ENCODE data around the gene AAMDC. TPM values are rescaled to one million over a fixed set of nuclear protein-coding genes. Genes with fewer than 3 reads are reported as not detected.
"Not testable (repeated sequence)": the region's sequence is repeated elsewhere in the genome, so short reads cannot be mapped to it uniquely, and the experiment has no call there.

The AAMDC gene
- total and polyA plus RNA-seq, 9 donors, result 37.0 to 48.3 (median 43.4) TPM

DNA sequence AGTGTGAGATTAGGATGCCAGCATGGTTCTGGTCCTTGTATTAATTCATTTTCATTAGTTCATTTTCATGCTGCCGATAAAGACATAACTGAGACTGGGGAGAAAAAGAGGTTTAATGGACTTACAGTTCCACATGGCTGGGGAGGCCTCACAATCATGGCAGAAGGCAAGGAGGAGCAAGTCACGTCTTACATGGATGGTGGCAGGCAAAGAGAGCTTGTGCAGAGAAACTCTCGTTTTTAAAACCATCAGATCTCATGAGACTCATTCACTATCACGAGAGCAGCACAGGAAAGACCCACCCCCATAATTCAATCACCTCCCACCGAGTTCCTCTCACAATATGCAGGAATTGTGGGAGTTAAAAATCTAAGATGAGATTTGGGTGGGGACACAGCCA, 22.8 kb downstream of the AAMDC start:
- no CpG with 5 or more reads among the region's 5 CpGs for WGBS (ENCODE audit: insufficient coverage)
- not testable (repeated sequence) for H3K4me1 ChIP-seq (ENCODE audit: control insufficient read depth, insufficient read depth, low read length); H3K27me3 ChIP-seq (ENCODE audit: control insufficient read depth, insufficient read depth, low read length); DNase-seq; H3K4me3 ChIP-seq (ENCODE audit: low read length); H3K9me3 ChIP-seq (replicated peaks; ENCODE audit: control insufficient read depth, low read depth, low read length); H3K27ac ChIP-seq (ENCODE audit: low read length)
- peaks cover 30% of the 10 kb centered on the region for H3K36me3 ChIP-seq (ENCODE audit: control insufficient read depth, insufficient read depth, low read length)

DNA sequence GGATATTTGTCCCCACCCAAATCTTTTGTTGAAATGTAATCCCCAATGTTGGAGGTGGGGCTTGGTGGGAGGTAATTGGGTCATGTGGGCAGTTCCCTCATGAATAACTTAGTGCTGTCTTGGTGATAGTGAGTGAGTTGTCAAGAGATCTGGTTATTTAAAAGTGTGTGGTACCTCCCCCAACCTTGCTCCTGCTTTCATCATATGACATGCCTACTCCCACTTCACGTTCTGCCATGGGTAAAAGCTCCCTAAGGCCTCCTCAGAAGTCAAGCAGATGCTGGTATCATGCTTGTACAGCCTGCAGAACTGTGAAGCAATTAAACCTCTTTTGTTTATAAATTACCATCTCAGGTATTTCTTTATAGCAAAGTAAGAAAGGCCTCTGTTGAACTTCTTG, 30.6 kb downstream of the AAMDC start:
- Histone ChIP-seq H3K27ac (ENCODE audit: low read length) (no peak overlapping the region), H3K27me3 (ENCODE audit: control insufficient read depth, insufficient read depth, low read length) (no peaks in the 10 kb centered on the region), H3K4me1 (ENCODE audit: control insufficient read depth, insufficient read depth, low read length) (no peaks in the 10 kb centered on the region), H3K36me3 (ENCODE audit: control insufficient read depth, insufficient read depth, low read length) (peaks cover 28% of the 10 kb centered on the region), H3K4me3 (ENCODE audit: low read length) (no peak overlapping the region), H3K9me3 (replicated peaks; ENCODE audit: control insufficient read depth, low read depth, low read length) (peaks cover 8% of the 10 kb centered on the region)
- no CpG with 5 or more reads among the region's 1 CpG for WGBS (ENCODE audit: insufficient coverage)
- DNase-seq, result no peak

DNA sequence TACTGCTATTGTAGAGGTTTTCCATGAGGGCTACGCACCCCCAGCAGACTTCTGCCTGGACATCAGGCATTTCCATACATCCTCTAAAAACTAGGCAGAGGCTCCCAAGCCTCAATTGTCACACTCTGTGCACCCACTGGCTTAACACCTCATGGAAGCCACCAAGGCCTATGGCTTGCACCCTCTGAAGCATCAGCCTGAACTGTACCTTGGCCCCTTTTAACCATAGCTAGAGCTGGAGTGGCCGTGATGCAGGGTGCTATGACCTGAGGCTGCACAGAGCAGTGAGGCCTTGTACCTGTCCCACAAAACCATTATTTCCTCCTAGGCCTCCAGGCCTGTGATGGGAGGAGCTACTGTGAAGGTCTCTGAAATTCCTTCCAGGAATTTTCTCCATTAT, 33.9 kb downstream of the AAMDC start:
- WGBS (ENCODE audit: insufficient coverage), result 100% methylated on average over 1 of the region's 2 CpGs
- Histone ChIP-seq H3K27ac (ENCODE audit: low read length) (no peak overlapping the region), H3K27me3 (ENCODE audit: control insufficient read depth, insufficient read depth, low read length) (no peaks in the 10 kb centered on the region), H3K4me3 (ENCODE audit: low read length) (no peak overlapping the region), H3K36me3 (ENCODE audit: control insufficient read depth, insufficient read depth, low read length) (peaks cover 24% of the 10 kb centered on the region), H3K9me3 (replicated peaks; ENCODE audit: control insufficient read depth, low read depth, low read length) (peaks cover 8% of the 10 kb centered on the region), H3K4me1 (ENCODE audit: control insufficient read depth, insufficient read depth, low read length) (no peaks in the 10 kb centered on the region)
- DNase-seq, result no peak

DNA sequence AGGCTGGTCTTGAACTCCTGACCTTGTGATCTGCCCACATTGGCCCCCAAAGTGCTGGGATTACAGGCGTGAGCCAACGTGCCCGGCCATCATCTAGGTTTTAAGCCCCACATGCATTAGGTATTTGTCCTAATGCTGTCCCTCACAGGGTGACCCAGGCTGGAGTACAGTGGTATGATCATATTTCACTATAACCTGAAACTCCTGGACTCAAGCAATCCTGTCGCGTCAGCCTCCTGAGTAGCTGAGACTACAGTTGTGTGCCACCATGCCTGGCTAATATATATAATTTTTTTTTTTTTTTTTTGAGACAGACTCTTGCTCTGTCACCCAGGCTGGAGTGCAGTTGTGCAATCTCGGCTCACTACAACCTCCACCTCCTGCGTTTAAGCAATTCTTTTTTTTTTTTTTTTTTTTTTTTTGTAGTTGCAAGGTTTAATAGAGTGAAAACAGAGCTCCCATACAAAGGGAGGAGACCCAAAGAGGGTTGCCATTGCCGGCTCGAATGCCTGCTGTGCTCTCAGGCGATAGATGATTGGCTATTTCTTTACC, 37.0 kb downstream of the AAMDC start:
- H3K27me3 ChIP-seq (ENCODE audit: control insufficient read depth, insufficient read depth, low read length), result not testable (repeated sequence)
- 90% methylated on average over 2 of the region's 10 CpGs for WGBS (ENCODE audit: insufficient coverage)

DNA sequence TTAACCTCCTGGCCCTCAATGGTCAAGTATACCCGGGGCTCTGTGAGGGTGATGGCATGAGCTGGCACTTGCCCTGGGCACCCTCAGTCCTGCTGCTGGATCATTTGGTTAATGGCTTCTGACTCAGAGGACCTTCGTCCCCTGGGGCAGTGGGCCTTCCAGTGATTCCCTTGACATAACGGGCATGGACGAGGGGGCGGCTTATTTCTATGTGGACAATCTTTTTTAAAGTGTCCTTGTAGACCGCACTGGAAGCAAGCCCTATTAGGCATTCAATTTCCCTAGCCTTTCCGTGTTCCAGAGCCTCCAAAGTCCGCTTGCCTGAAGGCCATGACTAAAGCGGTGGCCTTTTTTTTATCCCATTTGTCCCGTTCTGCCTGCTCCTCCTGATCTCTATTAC, 40.5 kb downstream of the AAMDC start:
- H3K4me1 ChIP-seq (ENCODE audit: control insufficient read depth, insufficient read depth, low read length); DNase-seq; H3K36me3 ChIP-seq (ENCODE audit: control insufficient read depth, insufficient read depth, low read length); H3K27ac ChIP-seq (ENCODE audit: low read length); H3K27me3 ChIP-seq (ENCODE audit: control insufficient read depth, insufficient read depth, low read length); H3K9me3 ChIP-seq (replicated peaks; ENCODE audit: control insufficient read depth, low read depth, low read length); H3K4me3 ChIP-seq (ENCODE audit: low read length): not testable (repeated sequence)
- 95% methylated on average over 8 of the region's 10 CpGs for WGBS (ENCODE audit: insufficient coverage)

More for the DNA sequence above, 37.0 kb downstream of the AAMDC start:
- DNase-seq; H3K9me3 ChIP-seq (replicated peaks; ENCODE audit: control insufficient read depth, low read depth, low read length); H3K4me1 ChIP-seq (ENCODE audit: control insufficient read depth, insufficient read depth, low read length); H3K27ac ChIP-seq (ENCODE audit: low read length); H3K4me3 ChIP-seq (ENCODE audit: low read length): not testable (repeated sequence)
- H3K36me3 ChIP-seq (ENCODE audit: control insufficient read depth, insufficient read depth, low read length), result peaks cover 22% of the 10 kb centered on the region

DNA sequence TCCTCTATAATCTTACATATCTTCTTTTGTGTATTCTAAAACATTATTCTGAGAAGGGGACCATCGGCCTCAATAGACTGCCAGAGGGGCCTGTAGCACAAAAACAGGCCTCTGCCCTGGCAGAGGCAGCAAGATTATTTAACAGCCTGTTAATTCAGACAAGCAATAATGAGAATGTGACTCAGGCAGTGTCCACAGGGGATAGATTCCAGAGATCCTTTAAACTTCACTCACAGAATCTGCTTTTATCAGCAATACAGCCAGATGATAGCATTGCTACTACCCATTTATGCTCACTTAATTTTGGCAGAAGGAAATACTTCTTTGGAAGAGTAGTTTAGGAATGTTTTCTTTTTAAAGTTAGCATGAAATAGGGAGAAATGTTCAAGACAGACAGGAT, 44.9 kb downstream of the AAMDC start:
- H3K27me3 ChIP-seq (ENCODE audit: control insufficient read depth, insufficient read depth, low read length), result no peaks in the 10 kb centered on the region
- H3K36me3 ChIP-seq (ENCODE audit: control insufficient read depth, insufficient read depth, low read length), result peaks cover 5% of the 10 kb centered on the region
- WGBS (ENCODE audit: insufficient coverage), result 80% methylated on average over 1 of the region's 1 CpG
- H3K4me1 ChIP-seq (ENCODE audit: control insufficient read depth, insufficient read depth, low read length), result no peaks in the 10 kb centered on the region
- H3K27ac ChIP-seq (ENCODE audit: low read length), result no peak overlapping the region
- DNase-seq, result no peak
- H3K9me3 ChIP-seq (replicated peaks; ENCODE audit: control insufficient read depth, low read depth, low read length), result no peaks in the 10 kb centered on the region
- no peak overlapping the region for H3K4me3 ChIP-seq (ENCODE audit: low read length)

DNA sequence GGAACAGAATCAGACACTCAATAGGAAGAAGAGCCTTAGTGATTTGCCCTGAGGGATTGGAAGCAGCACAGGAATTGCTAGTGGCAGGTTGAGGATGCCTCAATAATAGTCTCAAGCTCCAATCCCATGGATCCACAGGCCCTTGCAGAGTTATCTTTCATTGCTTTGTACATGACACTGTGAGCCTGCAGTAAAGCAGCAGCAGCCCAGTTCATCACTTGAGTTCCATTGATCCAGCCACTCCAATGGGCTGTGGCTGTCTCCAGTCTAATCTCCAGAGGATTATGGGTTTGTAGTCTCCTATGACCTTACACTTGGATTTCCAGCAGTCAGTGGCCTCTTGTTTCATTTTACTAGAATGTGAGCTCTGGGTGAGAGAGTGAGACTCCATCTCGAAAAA, 45.4 kb downstream of the AAMDC start:
- WGBS (ENCODE audit: insufficient coverage), result no CpG with 5 or more reads among the region's 1 CpG
- peaks cover 7% of the 10 kb centered on the region for H3K36me3 ChIP-seq (ENCODE audit: control insufficient read depth, insufficient read depth, low read length)
- no peak for DNase-seq

DNA sequence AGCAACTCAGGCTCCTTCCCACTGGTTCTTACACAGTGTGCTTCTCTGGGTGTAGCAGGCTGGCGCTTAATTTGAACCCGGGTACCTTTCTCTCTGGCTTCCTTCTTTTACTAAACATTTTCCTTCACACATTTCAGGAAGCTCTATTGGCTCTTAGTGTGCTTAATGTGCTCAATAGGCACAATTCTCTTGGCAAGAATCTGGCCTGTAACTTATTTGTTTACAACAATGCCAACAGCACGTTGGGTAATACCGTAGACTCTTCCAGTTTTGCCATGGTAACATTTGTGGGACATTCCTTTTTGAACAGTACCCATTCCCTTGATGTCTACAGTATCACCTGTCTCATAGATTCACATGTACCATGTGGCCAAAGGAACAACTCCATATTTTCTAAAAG, 47.8 kb downstream of the AAMDC start:
- H3K27me3 ChIP-seq (ENCODE audit: control insufficient read depth, insufficient read depth, low read length), result no peaks in the 10 kb centered on the region
- 100% methylated on average over 3 of the region's 4 CpGs for WGBS (ENCODE audit: insufficient coverage)
- peaks cover 17% of the 10 kb centered on the region for H3K36me3 ChIP-seq (ENCODE audit: control insufficient read depth, insufficient read depth, low read length)
- no peaks in the 10 kb centered on the region for H3K9me3 ChIP-seq (replicated peaks; ENCODE audit: control insufficient read depth, low read depth, low read length)
- DNase-seq, result no peak
- H3K4me1 ChIP-seq (ENCODE audit: control insufficient read depth, insufficient read depth, low read length), result no peaks in the 10 kb centered on the region
- no peak overlapping the region for H3K27ac ChIP-seq (ENCODE audit: low read length)
- H3K4me3 ChIP-seq (ENCODE audit: low read length), result no peak overlapping the region

More for the DNA sequence above, 45.4 kb downstream of the AAMDC start:
- H3K4me1 ChIP-seq (ENCODE audit: control insufficient read depth, insufficient read depth, low read length), result no peaks in the 10 kb centered on the region
- no peaks in the 10 kb centered on the region for H3K9me3 ChIP-seq (replicated peaks; ENCODE audit: control insufficient read depth, low read depth, low read length)
- no peak overlapping the region for H3K4me3 ChIP-seq (ENCODE audit: low read length)
- H3K27ac ChIP-seq (ENCODE audit: low read length), result no peak overlapping the region
- H3K27me3 ChIP-seq (ENCODE audit: control insufficient read depth, insufficient read depth, low read length), result no peaks in the 10 kb centered on the region

DNA sequence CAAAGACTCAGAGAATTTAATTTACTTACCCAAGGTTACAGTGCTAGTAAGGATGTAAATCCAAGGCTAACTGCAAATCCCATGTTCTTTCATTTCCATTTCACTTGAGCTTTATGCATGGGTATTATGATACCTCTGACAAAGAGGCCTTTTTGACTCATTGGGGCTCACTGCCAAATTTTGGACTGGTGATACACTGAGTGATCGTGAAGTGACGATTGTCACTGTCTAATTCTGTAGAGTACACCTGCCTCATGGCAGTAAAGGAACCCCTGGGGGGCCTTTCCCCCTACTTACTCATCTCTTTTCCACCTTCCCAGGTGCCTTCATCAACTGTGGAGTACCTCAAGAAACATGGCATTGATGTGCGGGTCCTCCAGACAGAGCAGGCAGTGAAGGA, 50.9 kb downstream of the AAMDC start:
- H3K4me1 ChIP-seq (ENCODE audit: control insufficient read depth, insufficient read depth, low read length), result no peaks in the 10 kb centered on the region
- H3K36me3 ChIP-seq (ENCODE audit: control insufficient read depth, insufficient read depth, low read length), result peaks cover 32% of the 10 kb centered on the region
- no peak overlapping the region for H3K4me3 ChIP-seq (ENCODE audit: low read length)
- H3K27me3 ChIP-seq (ENCODE audit: control insufficient read depth, insufficient read depth, low read length), result no peaks in the 10 kb centered on the region
- H3K27ac ChIP-seq (ENCODE audit: low read length), result no peak overlapping the region
- WGBS (ENCODE audit: insufficient coverage), result 96% methylated on average over 3 of the region's 3 CpGs
- no peak for DNase-seq
- no peaks in the 10 kb centered on the region for H3K9me3 ChIP-seq (replicated peaks; ENCODE audit: control insufficient read depth, low read depth, low read length)

DNA sequence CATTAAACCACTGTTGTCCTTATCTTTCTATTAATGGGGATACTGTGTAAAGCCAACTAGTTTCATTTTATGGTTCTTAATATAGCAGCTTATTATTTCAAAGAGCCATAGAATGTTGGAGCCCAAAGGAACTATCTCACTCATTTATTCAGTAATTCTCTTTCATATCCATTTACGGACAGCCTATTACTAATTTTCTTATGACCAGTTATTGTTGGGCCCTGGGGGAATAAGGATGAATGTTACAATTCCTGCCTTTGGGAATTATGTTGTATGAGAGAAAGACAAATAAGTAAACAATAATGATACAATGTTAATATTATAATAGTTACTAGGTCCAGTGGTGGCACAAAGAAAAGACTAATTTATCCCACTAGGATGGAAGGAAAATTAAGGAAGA, 52.4 kb downstream of the AAMDC start:
- Histone ChIP-seq H3K4me3 (ENCODE audit: low read length) (no peak overlapping the region), H3K36me3 (ENCODE audit: control insufficient read depth, insufficient read depth, low read length) (peaks cover 41% of the 10 kb centered on the region), H3K27me3 (ENCODE audit: control insufficient read depth, insufficient read depth, low read length) (no peaks in the 10 kb centered on the region), H3K27ac (ENCODE audit: low read length) (no peak overlapping the region), H3K4me1 (ENCODE audit: control insufficient read depth, insufficient read depth, low read length) (no peaks in the 10 kb centered on the region), H3K9me3 (replicated peaks; ENCODE audit: control insufficient read depth, low read depth, low read length) (no peaks in the 10 kb centered on the region)
- DNase-seq, result no peak
- WGBS (ENCODE audit: insufficient coverage), result no CpG with 5 or more reads among the region's 1 CpG

DNA sequence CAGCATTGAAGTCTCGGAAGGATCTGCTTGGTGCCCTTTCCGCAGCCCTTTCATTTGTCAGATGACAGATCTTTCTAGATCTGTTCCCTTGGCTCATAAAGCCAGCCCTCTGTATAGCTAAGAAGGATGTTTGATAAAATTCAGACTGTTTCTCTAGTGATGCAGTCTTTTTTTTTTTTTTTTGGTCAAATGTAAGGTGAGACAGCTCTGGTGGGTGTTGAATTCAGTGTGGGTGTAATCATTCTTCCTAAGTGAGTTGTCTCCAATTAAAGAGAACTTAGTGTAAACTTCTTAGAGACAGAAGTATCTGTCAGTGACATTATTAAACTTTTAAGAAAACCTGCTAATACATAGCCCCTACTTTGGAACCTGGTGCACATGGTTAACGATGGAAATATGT, 53.3 kb downstream of the AAMDC start:
- H3K36me3 ChIP-seq (ENCODE audit: control insufficient read depth, insufficient read depth, low read length), result peaks cover 47% of the 10 kb centered on the region
- no peaks in the 10 kb centered on the region for H3K27me3 ChIP-seq (ENCODE audit: control insufficient read depth, insufficient read depth, low read length)
- H3K4me1 ChIP-seq (ENCODE audit: control insufficient read depth, insufficient read depth, low read length), result peaks cover 4% of the 10 kb centered on the region
- no peak for DNase-seq
- no peaks in the 10 kb centered on the region for H3K9me3 ChIP-seq (replicated peaks; ENCODE audit: control insufficient read depth, low read depth, low read length)
- H3K4me3 ChIP-seq (ENCODE audit: low read length), result no peak overlapping the region
- 100% methylated on average over 2 of the region's 3 CpGs for WGBS (ENCODE audit: insufficient coverage)
- no peak overlapping the region for H3K27ac ChIP-seq (ENCODE audit: low read length)
